ENCODE data around the gene LRRC75A. TPM values are rescaled to one million over a fixed set of nuclear protein-coding genes. Genes with fewer than 3 reads are reported as not detected.
"Not testable (repeated sequence)": the region's sequence is repeated elsewhere in the genome, so short reads cannot be mapped to it uniquely, and the experiment has no call there.

LRRC75A gene
- total RNA-seq, 2 donors from 2014 or later = 5.2 to 25.8 TPM

DNA sequence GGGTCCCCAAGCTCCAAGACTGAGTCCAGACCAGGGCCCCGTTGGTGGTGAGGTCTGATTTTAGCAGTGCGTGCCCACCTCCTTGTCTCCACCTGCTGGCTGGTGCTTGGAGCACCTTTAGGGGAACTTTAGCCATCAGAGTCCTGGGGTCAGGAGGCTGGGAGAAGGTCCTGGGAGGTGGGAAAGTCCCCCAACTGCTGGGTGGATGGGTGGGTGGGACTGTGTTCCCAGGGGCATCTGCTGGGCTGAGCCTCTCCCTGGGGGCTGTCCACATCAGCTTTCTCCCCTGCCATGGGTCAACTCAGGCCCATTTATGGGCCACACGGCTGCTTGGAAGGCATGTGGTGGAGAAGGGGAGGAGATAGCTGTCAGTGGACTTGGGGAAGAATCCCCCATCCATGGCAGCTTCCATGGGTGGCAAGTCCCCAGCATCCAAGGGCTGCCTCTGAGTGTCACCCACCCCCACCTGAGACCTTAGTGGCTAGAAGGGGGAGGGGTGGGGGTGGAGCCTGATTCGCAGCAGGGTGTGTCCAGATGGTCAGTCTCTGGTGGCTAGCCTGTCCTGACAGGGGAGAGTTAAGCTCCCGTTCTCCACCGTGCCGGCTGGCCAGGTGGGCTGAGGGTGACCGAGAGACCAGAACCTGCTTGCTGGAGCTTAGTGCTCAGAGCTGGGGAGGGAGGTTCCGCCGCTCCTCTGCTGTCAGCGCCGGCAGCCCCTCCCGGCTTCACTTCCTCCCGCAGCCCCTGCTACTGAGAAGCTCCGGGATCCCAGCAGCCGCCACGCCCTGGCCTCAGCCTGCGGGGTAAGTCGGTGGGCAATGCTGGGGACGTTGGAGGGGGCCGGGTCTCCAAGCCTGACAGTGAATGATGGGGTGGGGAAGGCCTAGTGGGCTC lies 76.7 kb downstream of the LRRC75A start, which contains the start of gene TRPV2:
TRPV2 (plus strand) TSS at position 541 of the 894 bp plus-strand sequence. CDS start 2,098 bp downstream, outside the sequence.
- intact Hi-C loops (cut with DNase I) = no loop called here
- Histone ChIP-seq H3K4me3 (peak within 1 kb of the TSS; percentile 27 to 31), H3K27ac (peak within 1 kb of the TSS; percentile 67 to 68), H3K36me3 (no peaks in the 10 kb centered on the region), H3K27me3 (replicated peaks; ENCODE audit: insufficient read depth) (no peaks in the 10 kb centered on the region), H3K9me3 (no peaks in the 10 kb centered on the region), H3K4me1 (replicated peaks) (no peaks in the 10 kb centered on the region)
- TF ChIP-seq POLR2AphosphoS5 (IDR thresholded peaks at IDR 0.05) = no peak
- TF ChIP-seq, protein P1, sequence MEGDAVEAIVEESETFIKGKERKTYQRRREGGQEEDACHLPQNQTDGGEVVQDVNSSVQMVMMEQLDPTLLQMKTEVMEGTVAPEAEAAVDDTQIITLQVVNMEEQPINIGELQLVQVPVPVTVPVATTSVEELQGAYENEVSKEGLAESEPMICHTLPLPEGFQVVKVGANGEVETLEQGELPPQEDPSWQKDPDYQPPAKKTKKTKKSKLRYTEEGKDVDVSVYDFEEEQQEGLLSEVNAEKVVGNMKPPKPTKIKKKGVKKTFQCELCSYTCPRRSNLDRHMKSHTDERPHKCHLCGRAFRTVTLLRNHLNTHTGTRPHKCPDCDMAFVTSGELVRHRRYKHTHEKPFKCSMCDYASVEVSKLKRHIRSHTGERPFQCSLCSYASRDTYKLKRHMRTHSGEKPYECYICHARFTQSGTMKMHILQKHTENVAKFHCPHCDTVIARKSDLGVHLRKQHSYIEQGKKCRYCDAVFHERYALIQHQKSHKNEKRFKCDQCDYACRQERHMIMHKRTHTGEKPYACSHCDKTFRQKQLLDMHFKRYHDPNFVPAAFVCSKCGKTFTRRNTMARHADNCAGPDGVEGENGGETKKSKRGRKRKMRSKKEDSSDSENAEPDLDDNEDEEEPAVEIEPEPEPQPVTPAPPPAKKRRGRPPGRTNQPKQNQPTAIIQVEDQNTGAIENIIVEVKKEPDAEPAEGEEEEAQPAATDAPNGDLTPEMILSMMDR (IDR thresholded peaks at IDR 0.05) = peak in 2 of 4 experiments; percentile 10 to 14
- TF ChIP-seq POLR2A (IDR thresholded peaks at IDR 0.05) = no peak
- DNase-seq (ENCODE audit: low spot score) = no peak
- 21% methylated on average over 19 of the region's 21 CpGs for WGBS

GRCh38 chr17:16407911-16408588 lies 83.9 kb downstream of the LRRC75A start:
- peak overlapping the region; percentile 62 to 74 for H3K27ac ChIP-seq
- H3K36me3 ChIP-seq = no peaks in the 10 kb centered on the region
- peak; percentile 46 for DNase-seq (ENCODE audit: low spot score)
- H3K4me1 ChIP-seq (replicated peaks) = no peaks in the 10 kb centered on the region
- H3K4me3 ChIP-seq = no peak overlapping the region
- H3K9me3 ChIP-seq = no peaks in the 10 kb centered on the region
- intact Hi-C loops (cut with DNase I) = no loop called here
- no peaks in the 10 kb centered on the region for H3K27me3 ChIP-seq (replicated peaks; ENCODE audit: insufficient read depth)
- TF ChIP-seq, protein P1 (IDR thresholded peaks at IDR 0.05) = no peak
- no peak for TF ChIP-seq POLR2AphosphoS5 (IDR thresholded peaks at IDR 0.05)
- no peak for TF ChIP-seq POLR2A (IDR thresholded peaks at IDR 0.05)
- 13% methylated on average over 14 of the region's 14 CpGs for WGBS

DNA sequence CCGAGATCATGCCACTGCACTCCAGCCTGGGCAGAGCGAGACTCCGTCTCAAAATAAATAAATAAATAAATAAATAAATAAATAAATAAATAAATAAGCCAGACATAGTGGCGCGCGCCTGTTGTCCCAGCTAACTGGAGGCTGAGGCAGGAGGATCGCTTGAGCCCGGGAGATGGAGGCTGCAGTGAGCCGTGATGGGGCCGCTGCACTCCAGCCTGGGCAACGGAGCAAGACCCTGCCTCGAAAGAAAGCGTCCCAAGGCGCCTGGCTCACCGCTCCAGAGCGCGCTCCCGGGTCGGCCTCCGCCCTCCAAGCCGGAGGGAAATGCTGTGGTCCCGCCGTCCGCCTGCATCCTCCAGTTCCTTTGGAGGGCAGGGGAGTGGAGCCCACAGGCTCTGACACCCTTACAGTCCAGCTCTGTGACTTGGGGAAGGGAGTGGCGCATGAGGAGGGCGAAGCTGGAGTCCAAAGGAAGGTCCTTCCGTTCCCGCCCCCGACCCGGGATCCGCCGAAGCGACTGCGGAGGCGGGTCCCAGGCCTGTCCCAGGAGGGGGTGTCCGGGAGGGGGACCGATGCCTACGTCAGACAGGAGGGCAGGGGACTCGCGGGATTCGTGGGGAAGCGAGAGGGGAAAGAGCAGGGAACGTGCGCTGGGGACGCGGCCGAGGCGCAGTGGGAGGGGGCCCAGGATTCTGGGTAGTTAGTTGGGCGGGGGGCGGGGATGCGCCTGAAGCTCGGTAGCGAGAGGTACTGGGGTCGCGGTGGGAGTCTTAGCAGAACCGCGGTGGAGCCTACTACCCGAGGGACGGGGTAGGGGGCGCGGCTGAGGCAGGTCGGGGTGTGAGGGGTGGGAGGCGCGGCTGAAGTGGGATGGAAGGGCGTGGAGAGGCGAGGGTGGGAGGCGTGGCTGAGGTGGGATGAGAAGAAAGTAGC lies 85.0 kb downstream of the LRRC75A start:
- TF ChIP-seq POLR2A (IDR thresholded peaks at IDR 0.05) = no peak
- TF ChIP-seq POLR2AphosphoS5 (IDR thresholded peaks at IDR 0.05) = no peak
- TF ChIP-seq, protein P1 (IDR thresholded peaks at IDR 0.05) = no peak
- intact Hi-C loops (cut with DNase I) = no loop called here
- WGBS = 5% methylated on average over 66 of the region's 67 CpGs
- H3K36me3 ChIP-seq = no peaks in the 10 kb centered on the region
- no peaks in the 10 kb centered on the region for H3K4me1 ChIP-seq (replicated peaks)
- no peaks in the 10 kb centered on the region for H3K9me3 ChIP-seq
- H3K27me3 ChIP-seq (replicated peaks; ENCODE audit: insufficient read depth) = no peaks in the 10 kb centered on the region
- DNase-seq (ENCODE audit: low spot score) = no peak
- peak overlapping the region; percentile 30 to 42 for H3K4me3 ChIP-seq
- H3K27ac ChIP-seq = peak overlapping the region; percentile 61 to 74

- H3K4me3 ChIP-seq; intact Hi-C loops (cut with DNase I): not testable (repeated sequence)
- 92% methylated on average over 9 of the region's 9 CpGs for WGBS
These were observed 88.1 kb downstream of the LRRC75A start for GRCh38 chr17:16403847-16404246.

More at GRCh38 chr17:16403847-16404246, 88.1 kb downstream of the LRRC75A start:
- H3K27ac ChIP-seq; H3K4me1 ChIP-seq (replicated peaks); H3K36me3 ChIP-seq; H3K27me3 ChIP-seq (replicated peaks; ENCODE audit: insufficient read depth); DNase-seq (ENCODE audit: low spot score); H3K9me3 ChIP-seq: not testable (repeated sequence)

Data from prostate gland (tissue), 2 donors.